HG03571 (cell line): ENCODE data around the gene MSMB.
"Not testable (repeated sequence)": the region's sequence is repeated elsewhere in the genome, so short reads cannot be mapped to it uniquely, and the experiment has no call there.

Source experiments
- ATAC-seq: cut with Tn5 transposase; IDR thresholded peaks from one replicate; pipeline ENCODE4 v1.9.1; 2021; ENCODE audit not compliant: unreplicated experiment

Gene MSMB

GRCh38 chr10:46014683-46015405 lies 31.2 kb downstream of the MSMB start:
- no peak for ATAC-seq

GRCh38 chr10:46014206-46014605 lies 31.9 kb downstream of the MSMB start:
- no peak for ATAC-seq

DNA sequence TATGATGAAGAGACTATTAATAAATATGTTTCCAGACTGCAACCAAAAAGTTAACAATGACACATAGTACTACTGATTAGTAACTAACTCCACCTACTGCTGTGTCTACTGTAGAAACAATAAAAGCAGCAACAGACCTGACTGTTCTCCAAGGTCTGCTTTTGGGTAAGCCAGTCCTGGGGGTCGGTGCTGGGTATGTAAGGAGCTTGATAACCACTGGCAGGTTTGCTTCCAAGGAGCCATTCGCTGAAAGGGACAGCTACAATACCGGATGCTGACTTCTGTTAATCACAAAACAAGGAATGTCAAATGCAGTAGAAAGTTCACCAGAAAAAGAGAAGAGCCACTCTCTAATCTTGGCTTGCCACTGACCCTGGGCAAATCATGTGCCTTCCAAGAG lies 33.3 kb downstream of the MSMB start:
- ATAC-seq = no peak

DNA sequence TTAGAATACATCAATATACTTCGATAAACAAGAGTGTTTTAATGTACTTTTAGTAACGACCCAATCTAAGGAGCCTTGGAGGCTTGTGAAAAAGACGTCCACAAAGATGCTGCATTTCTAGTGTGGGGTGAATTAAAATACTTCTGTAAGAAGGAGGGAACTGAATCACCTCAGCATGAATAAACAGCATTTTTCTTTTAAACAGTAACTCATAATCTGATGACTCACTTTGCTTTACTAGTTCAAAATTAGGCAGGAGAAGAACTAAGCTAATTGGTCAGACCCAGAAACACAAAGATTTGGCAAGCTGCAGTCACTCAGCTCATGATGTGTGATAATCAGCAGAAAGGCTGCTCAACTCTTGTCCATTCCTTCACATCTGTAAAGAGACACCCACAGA lies 39.9 kb downstream of the MSMB start:
- ATAC-seq = no peak

DNA sequence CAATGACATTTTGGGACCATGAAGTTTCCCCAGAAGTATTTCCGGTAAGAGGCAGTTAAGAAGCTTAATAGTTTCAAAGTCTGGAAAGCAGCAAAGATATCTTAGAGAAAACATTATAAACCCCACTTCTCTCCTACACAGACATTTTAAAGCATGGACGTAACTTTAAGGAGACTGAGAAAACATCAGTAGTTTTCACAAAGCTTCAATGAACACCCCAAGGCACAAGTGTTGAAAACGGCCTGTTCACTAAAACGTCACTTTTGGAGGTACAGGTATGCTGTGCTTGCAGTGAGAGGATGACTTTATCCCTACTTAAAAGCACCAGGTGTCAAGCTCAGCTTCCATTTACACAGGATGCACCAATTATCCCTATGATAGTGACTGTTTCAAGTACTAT lies 40.7 kb downstream of the MSMB start:
- ATAC-seq = no peak

- no peak for ATAC-seq
Measured at GRCh38 chr10:46004963-46005362, 41.1 kb downstream of the MSMB start.

- ATAC-seq = no peak
Measured at GRCh38 chr10:46002916-46003693, 43.0 kb downstream of the MSMB start.

DNA sequence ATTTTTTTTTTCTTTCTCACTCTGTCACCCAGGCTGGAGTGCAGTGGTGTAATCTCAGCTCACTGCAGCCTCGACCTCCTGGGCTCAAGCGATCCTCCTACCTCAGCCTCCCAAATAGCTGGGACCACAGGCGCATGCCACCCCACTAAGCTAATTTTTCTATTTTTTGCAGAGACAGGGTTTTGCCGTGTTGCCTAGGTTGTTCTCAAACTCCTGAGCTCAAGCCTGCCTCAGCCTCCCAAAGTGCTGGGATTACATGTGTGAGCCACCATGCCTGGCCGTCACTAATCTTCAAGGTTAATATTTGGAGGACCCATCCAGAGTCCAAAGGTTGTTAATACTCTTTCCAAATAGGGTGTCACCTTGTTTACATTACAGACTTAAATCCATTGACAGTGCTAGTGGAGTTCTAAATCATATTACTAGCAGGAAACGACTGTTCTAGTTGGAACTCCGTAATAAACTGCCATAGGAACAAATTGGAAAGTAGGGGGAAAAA lies 43.8 kb downstream of the MSMB start:
- not testable (repeated sequence) for ATAC-seq

DNA sequence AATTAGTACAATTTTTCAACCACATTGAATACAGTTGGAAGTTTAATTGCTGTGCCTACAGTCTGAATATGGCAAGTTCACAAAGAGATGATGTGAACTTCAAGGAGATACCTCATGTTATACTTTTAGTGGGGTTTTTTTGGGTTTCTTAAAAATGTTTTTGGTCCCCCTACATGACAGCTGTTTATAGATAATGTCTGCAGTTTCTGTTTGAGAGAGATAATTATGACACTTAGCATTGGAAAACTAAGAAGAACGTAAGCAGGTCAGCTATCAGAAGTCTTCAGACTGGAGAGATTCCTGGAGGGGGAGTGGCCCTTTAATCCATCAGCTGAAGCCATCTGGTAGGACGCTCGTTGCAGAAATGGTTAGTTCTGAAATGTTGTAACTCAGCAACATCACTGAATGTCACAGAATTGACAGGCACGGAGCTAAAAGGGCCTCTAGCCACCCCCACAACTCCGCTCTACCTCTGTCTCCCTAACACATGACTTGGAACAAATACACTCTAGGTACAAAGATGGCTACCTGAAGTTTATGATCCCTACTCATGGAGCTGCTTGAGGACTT lies 44.8 kb downstream of the MSMB start:
- ATAC-seq = no peak

GRCh38 chr10:46000538-46000937 lies 45.5 kb downstream of the MSMB start:
- no peak for ATAC-seq

DNA sequence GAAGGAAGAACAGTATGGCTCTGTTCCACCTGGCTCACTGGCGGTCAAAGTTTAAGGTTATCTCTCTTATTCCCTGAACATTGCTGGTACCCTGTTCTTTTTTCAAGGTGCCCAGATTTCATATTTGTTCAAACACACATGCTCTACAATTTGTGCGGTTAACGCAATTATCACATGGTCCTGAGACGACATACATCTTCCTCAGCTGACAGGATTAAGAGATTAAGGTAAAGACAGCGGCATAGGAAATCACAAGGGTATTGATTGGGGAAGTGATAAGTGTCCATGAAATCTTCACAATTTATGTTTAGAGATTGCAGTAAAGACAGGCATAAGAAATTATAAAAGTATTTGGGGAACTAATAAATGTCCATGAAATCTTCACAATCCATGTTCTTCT lies 46.1 kb downstream of the MSMB start:
- ATAC-seq = not testable (repeated sequence)

- ATAC-seq = no peak
Measured at GRCh38 chr10:45997994-45998763, 47.9 kb downstream of the MSMB start.

DNA sequence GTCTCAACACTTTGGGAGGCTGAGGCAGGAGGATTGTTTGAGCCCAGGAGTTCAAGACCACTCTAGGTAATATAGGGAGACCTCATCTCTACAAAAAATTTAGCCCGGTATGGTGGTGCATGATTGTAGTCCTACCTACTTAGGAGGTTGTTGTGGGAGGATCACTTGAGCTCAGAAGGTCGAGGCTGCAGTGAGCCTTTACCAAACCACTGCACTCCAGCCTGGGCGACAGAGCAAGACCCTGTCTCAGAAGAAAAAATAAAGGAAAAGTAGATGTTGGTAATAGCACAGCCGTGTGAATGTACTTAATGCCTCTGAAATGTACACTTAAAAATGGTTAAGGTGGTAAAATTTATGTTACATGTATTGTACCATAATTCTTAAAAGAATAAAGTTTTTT lies 48.5 kb downstream of the MSMB start:
- ATAC-seq = no peak

DNA sequence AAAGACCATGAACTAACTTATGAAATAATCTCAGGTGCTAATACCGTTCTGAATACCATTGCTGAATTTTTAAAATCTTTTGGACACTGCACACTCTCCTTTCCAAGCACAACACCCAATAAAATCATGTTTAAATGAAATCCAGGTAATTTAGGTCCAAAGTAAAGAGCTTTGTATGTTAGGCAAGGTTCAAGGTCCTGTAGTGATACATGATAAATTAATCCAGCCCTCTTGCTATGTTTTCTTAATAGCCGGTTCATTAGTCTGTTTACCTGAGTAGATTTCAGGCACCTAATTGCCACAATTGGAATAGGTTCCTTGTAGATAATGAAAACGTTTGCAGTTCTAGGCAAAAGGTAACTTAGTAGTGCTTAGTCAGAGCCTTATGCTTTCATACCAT lies 60.5 kb downstream of the MSMB start:
- not testable (repeated sequence) for ATAC-seq

DNA sequence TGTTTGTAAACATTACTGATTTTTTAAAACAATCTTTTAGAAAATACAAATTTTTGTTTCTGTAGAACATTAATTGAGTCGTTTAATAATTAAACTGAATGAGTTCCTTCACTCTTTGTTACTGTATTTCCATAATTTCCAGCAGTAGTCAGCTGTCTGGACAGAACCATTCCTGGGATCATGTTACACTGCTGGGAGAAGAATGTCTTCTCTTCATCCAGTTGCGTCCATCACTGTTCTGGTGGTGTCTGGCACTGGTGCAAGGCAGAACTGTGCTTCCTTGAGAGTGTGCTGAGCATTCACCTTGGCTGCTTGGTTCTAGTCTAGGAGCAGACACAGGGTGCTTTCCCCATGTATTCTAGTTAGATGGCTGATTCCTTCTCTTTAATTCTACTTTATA lies 61.6 kb downstream of the MSMB start:
- not testable (repeated sequence) for ATAC-seq

DNA sequence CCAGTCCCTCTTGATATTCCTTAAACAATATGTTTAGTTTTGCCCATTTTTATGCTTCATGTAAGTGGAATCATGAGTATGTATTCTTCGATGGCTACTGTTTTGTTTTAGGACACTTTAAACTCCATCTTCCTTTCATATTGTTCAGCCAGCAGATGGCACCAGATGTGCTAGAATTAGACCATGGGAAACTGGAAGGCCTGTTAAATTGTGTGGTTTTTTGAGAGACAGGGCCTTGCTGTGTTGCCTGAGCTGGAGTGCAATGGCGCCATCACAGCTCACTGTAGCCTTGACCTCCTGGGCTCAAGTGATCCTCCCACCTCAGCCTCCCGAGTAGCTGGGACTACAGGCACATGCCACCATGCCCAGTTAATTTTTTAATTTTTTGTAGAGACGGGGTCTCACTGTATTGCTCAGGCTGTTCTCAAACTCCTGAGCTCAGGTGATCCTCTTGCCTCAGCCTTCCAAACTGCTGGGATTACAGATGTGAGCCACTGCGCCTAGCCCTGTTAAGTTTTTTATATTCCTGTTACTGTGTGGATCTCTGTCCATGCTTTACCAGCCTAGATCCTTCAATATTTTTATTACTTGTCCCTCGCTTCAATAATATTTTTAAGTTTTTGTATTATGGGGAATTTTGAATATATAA lies 62.4 kb downstream of the MSMB start:
- ATAC-seq = not testable (repeated sequence)
